Activated CD4-positive, alpha-beta T cell treated with anti-CD3 and anti-CD28 coated beads, Interleukin-2, amount 50 U/mL, for 1 hour (primary cell): ENCODE results near the gene PHLDB2.

ENCODE experiments used
- DNase-seq: peaks from one replicate; pipeline ENCODE4 v3.0.0-alpha.2; 2020

Gene PHLDB2

GRCh38 chr3:111852540-111852939 lies 6.5 kb upstream of the PHLDB2 start:
- no peak for DNase-seq

GRCh38 chr3:111853068-111853467 lies 6.0 kb upstream of the PHLDB2 start:
- DNase-seq = no peak

- no peak for DNase-seq
Observed at GRCh38 chr3:111854990-111855389, 4.1 kb upstream of the PHLDB2 start.

GRCh38 chr3:111856501-111856900 lies 2.6 kb upstream of the PHLDB2 start:
- DNase-seq = no peak

GRCh38 chr3:111857474-111857873 lies 1.6 kb upstream of the PHLDB2 start:
- no peak for DNase-seq

- DNase-seq = no peak
Observed at GRCh38 chr3:111858642-111859041, 423 bp upstream of the PHLDB2 start.

- DNase-seq = peak; percentile 29
Observed at GRCh38 chr3:111859974-111860859, 1.2 kb downstream of the PHLDB2 start.

- no peak for DNase-seq
Observed at GRCh38 chr3:111861391-111861790, 2.3 kb downstream of the PHLDB2 start.

- no peak for DNase-seq
Observed at GRCh38 chr3:111862415-111862814, 3.4 kb downstream of the PHLDB2 start.

- no peak for DNase-seq
Observed at GRCh38 chr3:111862974-111863373, 3.9 kb downstream of the PHLDB2 start.

GRCh38 chr3:111863942-111864694 lies 5.1 kb downstream of the PHLDB2 start:
- no peak for DNase-seq

GRCh38 chr3:111864821-111865656 lies 6.0 kb downstream of the PHLDB2 start:
- DNase-seq = no peak

GRCh38 chr3:111867889-111868426 lies 8.9 kb downstream of the PHLDB2 start:
- no peak for DNase-seq

- DNase-seq = no peak
Observed at GRCh38 chr3:111870620-111871019, 11.6 kb downstream of the PHLDB2 start.

GRCh38 chr3:111871809-111872623 lies 13.0 kb downstream of the PHLDB2 start:
- DNase-seq = no peak

GRCh38 chr3:111872979-111873378 lies 13.9 kb downstream of the PHLDB2 start:
- no peak for DNase-seq

GRCh38 chr3:111874177-111874820 lies 15.2 kb downstream of the PHLDB2 start:
- DNase-seq = no peak

GRCh38 chr3:111881480-111881879 lies 22.4 kb downstream of the PHLDB2 start:
- no peak for DNase-seq

GRCh38 chr3:111882194-111882593 lies 23.1 kb downstream of the PHLDB2 start:
- DNase-seq = no peak

- no peak for DNase-seq
Observed at GRCh38 chr3:111882799-111883198, 23.7 kb downstream of the PHLDB2 start.

GRCh38 chr3:111884411-111885018 lies 25.4 kb downstream of the PHLDB2 start:
- DNase-seq = no peak
